Measurements from ENCODE around the gene CADM2.

The CADM2 gene

GRCh38 chr3:85068911-85069310, 110.1 kb downstream of the CADM2 start:
- Mint-ChIP-seq H3K9me3 (no peaks in the 10 kb centered on the region), H3K27me3 (ENCODE audit: low read depth, poor library complexity) (no peaks in the 10 kb centered on the region), H3K4me3 (no peak overlapping the region), H3K27ac (no peak overlapping the region), H3K4me1 (no peaks in the 10 kb centered on the region), H3K36me3 (ENCODE audit: low read depth) (no peaks in the 10 kb centered on the region)
- DNase-seq = no peak
- TF ChIP-seq CTCF (IDR thresholded peaks at IDR 0.05) = no peak

DNA sequence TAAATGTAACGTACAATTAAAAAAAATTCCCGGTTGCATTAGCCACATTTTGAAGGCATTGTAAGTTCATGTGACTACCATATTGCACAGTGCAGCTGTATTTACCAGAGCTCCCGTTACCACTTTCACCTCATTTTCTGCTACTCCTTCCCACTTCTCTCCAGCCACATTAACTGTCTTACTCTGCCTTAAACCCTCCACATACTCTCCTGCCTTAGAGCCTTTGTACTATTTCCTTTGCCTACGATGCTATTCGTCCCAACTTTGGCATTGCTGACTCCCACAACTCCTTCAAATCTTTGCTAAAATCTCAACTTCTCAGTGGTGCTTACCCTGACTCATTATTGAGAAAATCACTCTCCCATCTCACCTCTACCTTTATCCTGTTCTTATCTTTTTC, 115.2 kb downstream of the CADM2 start:
- no peaks in the 10 kb centered on the region for H3K9me3 Mint-ChIP-seq
- TF ChIP-seq CTCF (IDR thresholded peaks at IDR 0.05) = no peak
- no peaks in the 10 kb centered on the region for H3K36me3 Mint-ChIP-seq (ENCODE audit: low read depth)
- H3K27me3 Mint-ChIP-seq (ENCODE audit: low read depth, poor library complexity) = no peaks in the 10 kb centered on the region
- H3K4me3 Mint-ChIP-seq = no peak overlapping the region
- H3K27ac Mint-ChIP-seq = no peak overlapping the region
- no peaks in the 10 kb centered on the region for H3K4me1 Mint-ChIP-seq
- DNase-seq = no peak

GRCh38 chr3:85075663-85076062, 116.9 kb downstream of the CADM2 start:
- H3K4me1 Mint-ChIP-seq = no peaks in the 10 kb centered on the region
- H3K9me3 Mint-ChIP-seq = no peaks in the 10 kb centered on the region
- no peak overlapping the region for H3K27ac Mint-ChIP-seq
- DNase-seq = no peak
- H3K27me3 Mint-ChIP-seq (ENCODE audit: low read depth, poor library complexity) = no peaks in the 10 kb centered on the region
- H3K4me3 Mint-ChIP-seq = no peak overlapping the region
- H3K36me3 Mint-ChIP-seq (ENCODE audit: low read depth) = no peaks in the 10 kb centered on the region
- no peak for TF ChIP-seq CTCF (IDR thresholded peaks at IDR 0.05)

GRCh38 chr3:85077018-85077417, 118.2 kb downstream of the CADM2 start:
- H3K9me3 Mint-ChIP-seq = no peaks in the 10 kb centered on the region

DNA sequence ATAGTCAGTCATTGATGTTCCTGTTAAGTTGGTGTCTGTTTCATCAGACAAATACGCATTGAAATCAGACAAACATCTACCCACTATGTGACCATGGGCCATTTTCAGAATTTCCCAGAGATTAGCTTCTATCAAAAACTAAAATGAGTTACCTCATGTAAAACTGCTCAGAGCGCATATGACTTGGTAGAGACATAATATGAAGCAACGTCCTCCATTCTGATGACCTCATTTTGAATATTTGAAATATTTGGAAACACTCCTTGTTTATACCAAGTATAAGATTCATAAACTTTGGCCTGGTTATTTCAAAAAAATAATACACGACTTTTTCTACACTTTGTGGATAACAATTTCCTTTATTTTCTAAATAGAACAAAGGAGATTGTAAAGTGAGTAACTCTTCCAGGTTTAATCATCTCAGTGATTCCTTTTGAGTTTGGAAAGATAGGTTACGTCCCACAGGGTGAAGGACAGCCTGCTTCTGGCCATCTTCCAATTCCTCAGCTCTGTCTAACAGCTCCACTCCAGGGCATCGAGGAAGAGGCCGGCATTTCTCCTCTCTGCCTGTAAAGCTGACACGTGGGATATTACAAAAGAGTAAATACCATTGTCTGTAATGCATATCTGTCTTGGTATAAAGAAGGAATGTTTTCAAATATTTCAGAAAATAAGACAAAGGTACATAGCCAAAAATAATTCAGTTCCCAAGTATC, 122.6 kb downstream of the CADM2 start:
- Mint-ChIP-seq H3K4me3 (no peak overlapping the region), H3K27me3 (ENCODE audit: low read depth, poor library complexity) (no peaks in the 10 kb centered on the region), H3K9me3 (no peaks in the 10 kb centered on the region), H3K4me1 (no peaks in the 10 kb centered on the region), H3K36me3 (ENCODE audit: low read depth) (no peaks in the 10 kb centered on the region), H3K27ac (no peak overlapping the region)
- DNase-seq = no peak
- no peak for TF ChIP-seq CTCF (IDR thresholded peaks at IDR 0.05)

More at GRCh38 chr3:85077018-85077417, 118.2 kb downstream of the CADM2 start:
- no peak overlapping the region for H3K27ac Mint-ChIP-seq
- H3K36me3 Mint-ChIP-seq (ENCODE audit: low read depth) = no peaks in the 10 kb centered on the region
- no peaks in the 10 kb centered on the region for H3K4me1 Mint-ChIP-seq
- no peak overlapping the region for H3K4me3 Mint-ChIP-seq
- H3K27me3 Mint-ChIP-seq (ENCODE audit: low read depth, poor library complexity) = no peaks in the 10 kb centered on the region
- TF ChIP-seq CTCF (IDR thresholded peaks at IDR 0.05) = no peak
- DNase-seq = no peak

DNA sequence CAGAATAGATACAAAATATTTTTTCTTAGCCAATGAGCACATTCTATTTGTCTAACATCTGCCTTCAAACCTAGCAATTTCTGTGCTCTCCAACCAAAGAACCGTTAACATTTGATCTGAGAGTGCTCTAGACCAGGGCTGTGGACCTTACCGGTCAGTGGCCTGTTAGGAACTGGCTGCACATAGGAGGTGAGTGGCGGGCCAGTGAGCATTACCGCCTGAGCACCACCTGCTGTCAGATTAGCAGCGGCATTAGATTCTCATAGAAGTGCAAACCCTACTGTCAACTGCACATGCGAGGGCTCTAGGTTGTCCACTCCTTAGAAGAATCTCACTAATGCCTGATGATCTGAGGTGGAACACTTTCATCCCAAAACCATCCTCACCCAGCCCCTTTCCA, 131.7 kb downstream of the CADM2 start:
- no peaks in the 10 kb centered on the region for H3K36me3 Mint-ChIP-seq (ENCODE audit: low read depth)
- no peak overlapping the region for H3K27ac Mint-ChIP-seq
- no peak for TF ChIP-seq CTCF (IDR thresholded peaks at IDR 0.05)
- H3K4me3 Mint-ChIP-seq = no peak overlapping the region
- no peak for DNase-seq
- H3K27me3 Mint-ChIP-seq (ENCODE audit: low read depth, poor library complexity) = no peaks in the 10 kb centered on the region
- H3K4me1 Mint-ChIP-seq = no peaks in the 10 kb centered on the region
- H3K9me3 Mint-ChIP-seq = no peaks in the 10 kb centered on the region
